ENCODE measurements around the gene JMJD8. TPM values are rescaled to one million over a fixed set of nuclear protein-coding genes. Genes with fewer than 3 reads are reported as not detected.

The JMJD8 gene
- total RNA-seq, 1 experiment from 2014 or later = 73.9 TPM

- DNase-seq (ENCODE audit: low read depth, low spot score) (no peak), ATAC-seq (no peak)
- no peaks in the 10 kb centered on the region; the same call in 1 of the 2 replicates for H3K36me3 ChIP-seq (ENCODE audit: control insufficient read depth, insufficient read depth, low read length)
- BruUV-seq (replicated peaks) = no TSS peak
- H3K4me3 ChIP-seq (ENCODE audit: low read depth in 2 of 2, low read length in 2 of 2) = peak overlapping the region; percentile 65 to 80
- no peaks in the 10 kb centered on the region for H3K9me3 ChIP-seq (ENCODE audit: control insufficient read depth, insufficient read depth, low read depth, low read length)
- peak overlapping the region; percentile 88 for H3K27ac ChIP-seq (ENCODE audit: low read length)
- in situ Hi-C loops (cut with HindIII; ENCODE audit: low pct_unique_long_range_greater_than_20kb, low sequenced_read_pairs) (no loop called here), intact Hi-C loops (cut with micrococcal nuclease; ENCODE audit: unreplicated experiment) (no loop called here)
- H3K27me3 ChIP-seq (ENCODE audit: control insufficient read depth, insufficient read depth, low read length) = no peaks in the 10 kb centered on the region
- peaks cover 55% of the 10 kb centered on the region for H3K4me1 ChIP-seq (ENCODE audit: control insufficient read depth, insufficient read depth, low read length)
- POLR2A ChIA-PET = interaction anchor here (0.6 kb wide), 2 partner anchors 327 to 336 kb away, joined by 3 to 4 read pairs; no protein-coding TSS in a partner anchor
- CTCF ChIA-PET = interaction anchor here (0.6 to 1.1 kb wide), 2 partner anchors 69 to 1251 kb away, joined by 3 to 4 read pairs; no protein-coding TSS in a partner anchor
- no peak for TF ChIP-seq CTCF (IDR thresholded peaks at IDR 0.05)
- no peak for TF ChIP-seq TCF7L2 (IDR thresholded peaks at IDR 0.05; ENCODE audit: low read depth, low read length)
- no peak; the same call in 1 of the 2 replicates for TF ChIP-seq POLR2AphosphoS5 (IDR thresholded peaks at IDR 0.05; ENCODE audit: low read depth, low read length)
- no peak for TF ChIP-seq REST (IDR thresholded peaks at IDR 0.05; ENCODE audit: insufficient read depth in 1 of 2, low read depth in 2 of 2, low read length in 1 of 2)
- TF ChIP-seq SIN3A (IDR thresholded peaks at IDR 0.05; ENCODE audit: borderline replicate concordance, insufficient read depth, low read depth, low read length) = no peak
These were observed 32.0 kb upstream of the JMJD8 start for GRCh38 chr16:716200-716568.

GRCh38 chr16:715477-716199 lies 31.5 kb upstream of the JMJD8 start:
- ATAC-seq = peak; percentile 1; the same call in 1 of the 2 replicates
- intact Hi-C loops (cut with micrococcal nuclease; ENCODE audit: unreplicated experiment) = no loop called here

More at GRCh38 chr16:715477-716199, 31.5 kb upstream of the JMJD8 start:
- no peaks in the 10 kb centered on the region; the same call in 1 of the 2 replicates for H3K36me3 ChIP-seq (ENCODE audit: control insufficient read depth, insufficient read depth, low read length)
- DNase-seq (ENCODE audit: low read depth, low spot score) = no peak
- no TSS peak for BruUV-seq (replicated peaks)
- peak overlapping the region; percentile 88 for H3K27ac ChIP-seq (ENCODE audit: low read length)
- H3K4me3 ChIP-seq (ENCODE audit: low read depth in 2 of 2, low read length in 2 of 2) = peak overlapping the region; percentile 65 to 80
- H3K27me3 ChIP-seq (ENCODE audit: control insufficient read depth, insufficient read depth, low read length) = no peaks in the 10 kb centered on the region
- peaks cover 60% of the 10 kb centered on the region for H3K4me1 ChIP-seq (ENCODE audit: control insufficient read depth, insufficient read depth, low read length)
- ChIA-PET POLR2A (interaction anchor here (0.6 kb wide), 2 partner anchors 327 to 336 kb away, joined by 3 to 4 read pairs; no protein-coding TSS in a partner anchor), CTCF (interaction anchor here (0.6 to 1.1 kb wide), 3 partner anchors 69 to 1252 kb away, joined by 3 to 4 read pairs (median 3); no protein-coding TSS in a partner anchor)
- in situ Hi-C loops (cut with HindIII; ENCODE audit: low pct_unique_long_range_greater_than_20kb, low sequenced_read_pairs) = no loop called here
- H3K9me3 ChIP-seq (ENCODE audit: control insufficient read depth, insufficient read depth, low read depth, low read length) = no peaks in the 10 kb centered on the region
- no peak for TF ChIP-seq TCF7L2 (IDR thresholded peaks at IDR 0.05; ENCODE audit: low read depth, low read length)
- TF ChIP-seq REST (IDR thresholded peaks at IDR 0.05; ENCODE audit: insufficient read depth in 1 of 2, low read depth in 2 of 2, low read length in 1 of 2) = no peak
- no peak for TF ChIP-seq POLR2AphosphoS5 (IDR thresholded peaks at IDR 0.05; ENCODE audit: low read depth, low read length)
- TF ChIP-seq CTCF (IDR thresholded peaks at IDR 0.05) = peak; percentile 83
- 0 out of 2 replicates have a peak, but pooled peaks have one; percentile 41 for TF ChIP-seq SIN3A (IDR thresholded peaks at IDR 0.05; ENCODE audit: borderline replicate concordance, insufficient read depth, low read depth, low read length)
